Psoas muscle (tissue), 8 donors: ENCODE data around the gene WDR48. TPM values are rescaled to one million over a fixed set of nuclear protein-coding genes. Genes with fewer than 3 reads are reported as not detected.

ENCODE experiments used
- ATAC-seq, 4 donors: fragments of 200-7000 bp; cut with Tn5 transposase; one replicate each; pipeline ENCODE4 v1.9.1; 2020; ENCODE audit warnings: moderate library complexity in 3 of 4, mild to moderate bottlenecking in 2 of 4
- DNase-seq, 2 donors: peaks; one replicate each; pipeline ENCODE4 v3.0.0-alpha.2; 2020
- H3K27ac ChIP-seq: fragments of 200-600 bp; one replicate; pipeline ENCODE4 v1.8.0; 2022
- H3K27me3 ChIP-seq, 3 donors: fragments of 200-600 bp in 1 of 3; one replicate each; pipeline versions ENCODE4 v1.6.1 to v1.8.0; 2013 to 2022; ENCODE audit warnings: low read length in 2 of 3, mild to moderate bottlenecking in 2 of 3, moderate library complexity in 1 of 3; ENCODE audit not compliant: insufficient read depth in 3 of 3
- H3K36me3 ChIP-seq, 2 donors: fragments of 200-600 bp in 1 of 2; one replicate each; pipeline versions ENCODE4 v1.6.1 to v1.8.0; 2013 to 2022; ENCODE audit warnings: low read depth in 1 of 2, mild to moderate bottlenecking in 1 of 2, moderate library complexity in 1 of 2; ENCODE audit not compliant: insufficient read depth in 1 of 2
- H3K4me1 ChIP-seq: fragments of 200-600 bp; one replicate; pipeline ENCODE4 v1.8.0; 2022
- H3K4me3 ChIP-seq: fragments of 200-600 bp; one replicate; pipeline ENCODE4 v1.8.0; 2022; ENCODE audit warnings: mild to moderate bottlenecking
- H3K9me3 ChIP-seq: fragments of 200-600 bp; one replicate; pipeline ENCODE4 v1.8.0; 2022
- WGBS, 3 donors: extraction: QIAGEN DNeasy Blood & Tissue Kit; methylation state at CpG; one replicate each; pipeline versions ENCODE4 v1.1.6 to v1.1.7; 2013; 5-methylcytosine and 5-hydroxymethylcytosine counted together
- intact Hi-C, 2 donors: fragments of 100-400 bp; cut with DNase I; formaldehyde crosslinking; loops; one replicate each; pipeline versions ENCODE4 v1.11.0 to v1.14.2; 2022
- polyA plus RNA-seq, 3 donors: library from polyadenylated mRNA; stranded (reverse); fragments of 200-250 nt; gene quantifications; one replicate each; pipeline ENCODE4 v1.2.3, GENCODE V29; 2013
- total RNA-seq, 4 donors: library from RNA; stranded (reverse); fragmentation: NEBNext Ultra II Directional in 2 of 4; extraction: Animal tissue kit (Norgen Biotek cat#: 25700) in 2 of 4; gene quantifications; one replicate each; pipeline versions ENCODE4 v1.2.1 to v1.2.4, GENCODE V29; 2021 to 2023
- TF ChIP-seq, protein P1 (sequence below): fragments of 200-600 bp; IDR thresholded peaks from one replicate; pipeline ENCODE4 v1.8.0; 2022; ENCODE audit warnings: antibody characterized with exemption
- donor health status: healthy with polysubstance abuse.
- donor health status: DM: no; HTN: no; CAD: no; lungs with moderate emphysema.
- donor health status: Bipolar disorder and iron deficiency.
- donor health status: healthy.
- donor health status: DM: yes; HTN: yes; CAD: no.
- donor health status: DM: no; HTN: no; CAD: no.
- donor health status: DM: no; HTN: no; CAD: no.
- donor health status: DM: yes; HTN: yes; CAD: no.

Gene WDR48
- total and polyA plus RNA-seq, 7 donors = 8.7 to 27.6 (median 16.0) TPM

DNA sequence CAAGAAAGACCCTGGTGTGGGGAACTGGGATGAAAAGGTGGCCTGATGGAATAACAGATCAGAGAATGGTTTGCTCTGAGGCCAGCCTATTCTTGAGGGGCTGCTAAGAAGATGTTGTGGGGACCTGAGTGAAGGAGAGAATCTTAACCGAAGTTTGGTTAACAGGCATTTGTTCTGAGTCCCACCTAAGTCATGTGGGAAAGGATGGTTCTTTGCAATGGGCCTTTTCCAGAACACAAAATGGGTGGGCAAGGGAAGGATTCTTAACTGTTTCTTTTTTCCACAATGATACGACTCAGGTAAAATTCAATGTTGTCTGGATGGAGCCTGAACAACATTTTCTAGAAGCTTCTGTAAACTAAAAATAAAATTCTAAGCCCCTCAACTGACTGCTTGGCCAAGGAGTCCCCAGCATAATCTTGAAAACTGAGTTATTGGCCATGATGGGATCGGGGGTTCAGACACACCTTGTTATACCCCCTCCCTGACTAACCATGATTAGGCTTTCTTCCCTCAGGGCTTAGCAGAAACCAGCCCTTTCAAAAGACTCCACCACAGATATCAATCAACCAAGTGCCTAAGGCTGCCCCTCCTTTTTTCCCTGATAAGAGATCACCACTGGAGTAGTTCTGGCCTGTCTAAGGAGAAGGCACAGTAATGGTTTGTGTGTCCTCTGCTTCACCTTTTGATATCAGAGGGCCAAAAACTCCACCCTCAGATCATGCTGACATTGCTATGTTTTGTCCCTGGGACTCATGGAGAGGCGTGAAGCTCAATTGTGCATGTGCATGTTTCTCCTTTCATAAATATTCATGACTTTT, 30.1 kb upstream of the WDR48 start:
- intact Hi-C loops = loop anchor here in 1 of 2 donors (10.0 kb wide), 1 partner anchor 497 kb away; no protein-coding TSS in a partner anchor
- H3K9me3 ChIP-seq = no peaks in the 10 kb centered on the region
- no peak overlapping the region for H3K27ac ChIP-seq
- H3K4me1 ChIP-seq = no peaks in the 10 kb centered on the region
- peaks cover 0 to 4% (median 2%) of the 10 kb centered on the region in 3 donors for H3K27me3 ChIP-seq
- H3K36me3 ChIP-seq = no peaks in the 10 kb centered on the region
- WGBS, 3 donors = 82 to 88% (median 87%) methylated on average over 4 of the region's 4 CpGs
- ATAC-seq (no peak), DNase-seq (no peak)
- no peak overlapping the region for H3K4me3 ChIP-seq
- TF ChIP-seq, protein P1, sequence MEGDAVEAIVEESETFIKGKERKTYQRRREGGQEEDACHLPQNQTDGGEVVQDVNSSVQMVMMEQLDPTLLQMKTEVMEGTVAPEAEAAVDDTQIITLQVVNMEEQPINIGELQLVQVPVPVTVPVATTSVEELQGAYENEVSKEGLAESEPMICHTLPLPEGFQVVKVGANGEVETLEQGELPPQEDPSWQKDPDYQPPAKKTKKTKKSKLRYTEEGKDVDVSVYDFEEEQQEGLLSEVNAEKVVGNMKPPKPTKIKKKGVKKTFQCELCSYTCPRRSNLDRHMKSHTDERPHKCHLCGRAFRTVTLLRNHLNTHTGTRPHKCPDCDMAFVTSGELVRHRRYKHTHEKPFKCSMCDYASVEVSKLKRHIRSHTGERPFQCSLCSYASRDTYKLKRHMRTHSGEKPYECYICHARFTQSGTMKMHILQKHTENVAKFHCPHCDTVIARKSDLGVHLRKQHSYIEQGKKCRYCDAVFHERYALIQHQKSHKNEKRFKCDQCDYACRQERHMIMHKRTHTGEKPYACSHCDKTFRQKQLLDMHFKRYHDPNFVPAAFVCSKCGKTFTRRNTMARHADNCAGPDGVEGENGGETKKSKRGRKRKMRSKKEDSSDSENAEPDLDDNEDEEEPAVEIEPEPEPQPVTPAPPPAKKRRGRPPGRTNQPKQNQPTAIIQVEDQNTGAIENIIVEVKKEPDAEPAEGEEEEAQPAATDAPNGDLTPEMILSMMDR = no peak

DNA sequence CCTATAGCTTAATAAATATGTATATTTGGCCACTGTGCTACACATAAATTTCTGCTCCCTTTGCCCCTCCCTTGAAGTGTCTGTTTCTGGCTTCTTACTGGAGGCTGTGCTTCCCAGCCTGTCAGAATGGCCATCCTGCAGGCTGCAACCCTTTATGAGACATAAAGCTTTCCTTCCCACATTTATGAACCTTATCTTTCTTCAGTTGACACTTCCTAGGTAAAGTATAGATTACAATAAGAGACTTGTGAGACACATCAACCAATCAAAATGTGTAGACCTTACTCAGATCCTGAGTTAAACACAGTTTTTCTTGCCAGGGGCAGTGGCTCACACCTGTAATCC, 29.6 kb upstream of the WDR48 start:
- no peak for ATAC-seq
- no peaks in the 10 kb centered on the region for H3K9me3 ChIP-seq
- no peak for DNase-seq
- no peaks in the 10 kb centered on the region for H3K4me1 ChIP-seq
- H3K36me3 ChIP-seq = no peaks in the 10 kb centered on the region
- intact Hi-C loops = loop anchor here in 1 of 2 donors (10.0 kb wide), 1 partner anchor 497 kb away; no protein-coding TSS in a partner anchor
- no peak overlapping the region for H3K27ac ChIP-seq
- no peak overlapping the region for H3K4me3 ChIP-seq
- peaks cover 0 to 4% (median 2%) of the 10 kb centered on the region in 3 donors for H3K27me3 ChIP-seq
- TF ChIP-seq, protein P1 = no peak

DNA sequence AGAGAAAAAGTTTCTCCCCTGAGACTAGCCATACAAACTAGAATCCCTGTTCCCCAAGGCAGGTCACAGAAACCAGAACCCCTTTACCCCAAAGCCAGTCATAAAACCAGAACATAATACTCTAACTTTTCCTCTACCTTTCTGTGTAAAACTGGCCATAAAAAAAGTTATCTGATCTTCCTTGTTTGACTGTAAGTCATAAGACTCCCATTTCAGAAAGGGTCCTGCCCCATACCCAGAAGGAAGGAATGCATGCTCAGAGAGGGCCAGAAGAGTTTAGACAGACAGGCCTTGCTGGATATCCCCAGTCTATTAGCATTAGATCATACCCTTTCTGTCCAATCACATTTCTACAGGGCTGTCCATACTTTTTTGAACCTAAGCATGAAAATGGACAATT, 27.3 kb upstream of the WDR48 start:
- Histone ChIP-seq H3K9me3 (no peaks in the 10 kb centered on the region), H3K27ac (no peak overlapping the region), H3K4me3 (no peak overlapping the region), H3K27me3 (peaks cover 0 to 2% (median 0%) of the 10 kb centered on the region in 3 donors), H3K36me3 (no peaks in the 10 kb centered on the region), H3K4me1 (no peaks in the 10 kb centered on the region)
- intact Hi-C loops = loop anchor here in 1 of 2 donors (10.0 kb wide), 1 partner anchor 500 kb away; no protein-coding TSS in a partner anchor
- TF ChIP-seq, protein P1 = no peak
- ATAC-seq (no peak), DNase-seq (no peak)

GRCh38 chr3:39025222-39025970, 26.4 kb upstream of the WDR48 start:
- 74 to 78% (median 75%) methylated on average over 6 of the region's 6 CpGs for WGBS, 3 donors
- intact Hi-C loops = loop anchor here in 1 of 2 donors (10.0 kb wide), 1 partner anchor 501 kb away; no protein-coding TSS in a partner anchor
- H3K4me3 ChIP-seq = no peak overlapping the region
- no peaks in the 10 kb centered on the region for H3K9me3 ChIP-seq
- no peaks in the 10 kb centered on the region for H3K27me3 ChIP-seq
- H3K4me1 ChIP-seq = no peaks in the 10 kb centered on the region
- H3K36me3 ChIP-seq = no peaks in the 10 kb centered on the region
- TF ChIP-seq, protein P1 = no peak
- no peak for ATAC-seq
- no peak for DNase-seq
- no peak overlapping the region for H3K27ac ChIP-seq
